ENCODE measurements around the gene HS3ST4.
"Not testable (repeated sequence)": the region's sequence is repeated elsewhere in the genome, so short reads cannot be mapped to it uniquely, and the experiment has no call there.

HS3ST4 gene

GRCh38 chr16:25988882-25989281 lies 297.1 kb downstream of the HS3ST4 start:
- no peaks in the 10 kb centered on the region for H3K9me3 Mint-ChIP-seq
- no peaks in the 10 kb centered on the region for H3K4me1 Mint-ChIP-seq
- peaks cover 6% of the 10 kb centered on the region for H3K27me3 Mint-ChIP-seq
- no peak overlapping the region for H3K4me3 Mint-ChIP-seq
- no peak overlapping the region for H3K27ac Mint-ChIP-seq
- no peak for DNase-seq
- CTCF ChIA-PET = no interaction called here
- H3K36me3 Mint-ChIP-seq = no peaks in the 10 kb centered on the region

- Mint-ChIP-seq H3K27ac (no peak overlapping the region), H3K9me3 (no peaks in the 10 kb centered on the region), H3K4me1 (no peaks in the 10 kb centered on the region), H3K36me3 (no peaks in the 10 kb centered on the region), H3K27me3 (peaks cover 6% of the 10 kb centered on the region), H3K4me3 (no peak overlapping the region)
- CTCF ChIA-PET = no interaction called here
- DNase-seq = no peak
Measured at GRCh38 chr16:25996052-25996451, 304.3 kb downstream of the HS3ST4 start.

GRCh38 chr16:26005336-26005735 lies 313.6 kb downstream of the HS3ST4 start:
- Mint-ChIP-seq H3K4me3 (no peak overlapping the region), H3K4me1 (no peaks in the 10 kb centered on the region), H3K27me3 (no peaks in the 10 kb centered on the region), H3K9me3 (peaks cover 11% of the 10 kb centered on the region), H3K36me3 (no peaks in the 10 kb centered on the region), H3K27ac (no peak overlapping the region)
- CTCF ChIA-PET = no interaction called here
- DNase-seq = no peak

- Mint-ChIP-seq H3K9me3 (peaks cover 10% of the 10 kb centered on the region), H3K27me3 (no peaks in the 10 kb centered on the region)
Measured at GRCh38 chr16:26012376-26012775, 320.6 kb downstream of the HS3ST4 start.

GRCh38 chr16:26015776-26016175 lies 324.0 kb downstream of the HS3ST4 start:
- H3K4me3 Mint-ChIP-seq = no peak overlapping the region
- no peak overlapping the region for H3K27ac Mint-ChIP-seq
- no peaks in the 10 kb centered on the region for H3K36me3 Mint-ChIP-seq
- no peak for DNase-seq
- CTCF ChIA-PET = no interaction called here
- no peaks in the 10 kb centered on the region for H3K27me3 Mint-ChIP-seq
- H3K4me1 Mint-ChIP-seq = no peaks in the 10 kb centered on the region
- H3K9me3 Mint-ChIP-seq = peaks cover 10% of the 10 kb centered on the region

More at GRCh38 chr16:26012376-26012775, 320.6 kb downstream of the HS3ST4 start:
- DNase-seq = no peak
- no peaks in the 10 kb centered on the region for H3K36me3 Mint-ChIP-seq
- no peaks in the 10 kb centered on the region for H3K4me1 Mint-ChIP-seq
- H3K27ac Mint-ChIP-seq = no peak overlapping the region
- CTCF ChIA-PET = no interaction called here
- H3K4me3 Mint-ChIP-seq = no peak overlapping the region

GRCh38 chr16:26016989-26017388 lies 325.2 kb downstream of the HS3ST4 start:
- DNase-seq = no peak
- Mint-ChIP-seq H3K27ac (no peak overlapping the region), H3K4me1 (no peaks in the 10 kb centered on the region), H3K4me3 (no peak overlapping the region), H3K9me3 (peaks cover 10% of the 10 kb centered on the region), H3K36me3 (no peaks in the 10 kb centered on the region), H3K27me3 (no peaks in the 10 kb centered on the region)
- CTCF ChIA-PET = no interaction called here

GRCh38 chr16:26019381-26020242 lies 327.9 kb downstream of the HS3ST4 start:
- Mint-ChIP-seq H3K27ac (no peak overlapping the region), H3K9me3 (peaks cover 7% of the 10 kb centered on the region), H3K27me3 (no peaks in the 10 kb centered on the region), H3K4me3 (no peak overlapping the region), H3K36me3 (no peaks in the 10 kb centered on the region), H3K4me1 (no peaks in the 10 kb centered on the region)
- no peak for DNase-seq
- CTCF ChIA-PET = no interaction called here

GRCh38 chr16:26026709-26027450 lies 335.1 kb downstream of the HS3ST4 start:
- H3K4me3 Mint-ChIP-seq = no peak overlapping the region
- H3K27me3 Mint-ChIP-seq = no peaks in the 10 kb centered on the region
- H3K27ac Mint-ChIP-seq = no peak overlapping the region
- H3K9me3 Mint-ChIP-seq = no peaks in the 10 kb centered on the region
- no peaks in the 10 kb centered on the region for H3K4me1 Mint-ChIP-seq
- CTCF ChIA-PET = no interaction called here
- H3K36me3 Mint-ChIP-seq = no peaks in the 10 kb centered on the region
- DNase-seq = no peak

- Mint-ChIP-seq H3K36me3 (no peaks in the 10 kb centered on the region), H3K4me1 (no peaks in the 10 kb centered on the region), H3K27ac (no peak overlapping the region), H3K4me3 (no peak overlapping the region), H3K9me3 (no peaks in the 10 kb centered on the region), H3K27me3 (no peaks in the 10 kb centered on the region)
- CTCF ChIA-PET = no interaction called here
- DNase-seq = no peak
Measured at GRCh38 chr16:26031286-26031685, 339.5 kb downstream of the HS3ST4 start.

GRCh38 chr16:26032661-26033060 lies 340.9 kb downstream of the HS3ST4 start:
- H3K4me3 Mint-ChIP-seq, H3K4me1 Mint-ChIP-seq, H3K9me3 Mint-ChIP-seq, DNase-seq, H3K36me3 Mint-ChIP-seq, CTCF ChIA-PET, H3K27me3 Mint-ChIP-seq, H3K27ac Mint-ChIP-seq: not testable (repeated sequence)

- Mint-ChIP-seq H3K27ac (no peak overlapping the region), H3K4me1 (no peaks in the 10 kb centered on the region), H3K27me3 (no peaks in the 10 kb centered on the region), H3K9me3 (no peaks in the 10 kb centered on the region), H3K36me3 (no peaks in the 10 kb centered on the region), H3K4me3 (no peak overlapping the region)
- DNase-seq = no peak
- CTCF ChIA-PET = no interaction called here
Measured at GRCh38 chr16:26041952-26042668, 350.4 kb downstream of the HS3ST4 start.

GRCh38 chr16:26050472-26050871 lies 358.7 kb downstream of the HS3ST4 start:
- Mint-ChIP-seq H3K27ac (no peak overlapping the region), H3K4me1 (no peaks in the 10 kb centered on the region), H3K27me3 (no peaks in the 10 kb centered on the region), H3K9me3 (no peaks in the 10 kb centered on the region), H3K36me3 (no peaks in the 10 kb centered on the region), H3K4me3 (no peak overlapping the region)
- CTCF ChIA-PET = no interaction called here
- no peak for DNase-seq

- H3K27me3 Mint-ChIP-seq = no peaks in the 10 kb centered on the region
- H3K27ac Mint-ChIP-seq = no peak overlapping the region
- no peak for DNase-seq
- no peak overlapping the region for H3K4me3 Mint-ChIP-seq
- H3K4me1 Mint-ChIP-seq = no peaks in the 10 kb centered on the region
- CTCF ChIA-PET = no interaction called here
- H3K36me3 Mint-ChIP-seq = no peaks in the 10 kb centered on the region
- H3K9me3 Mint-ChIP-seq = no peaks in the 10 kb centered on the region
Measured at GRCh38 chr16:26051063-26051462, 359.3 kb downstream of the HS3ST4 start.

GRCh38 chr16:26053889-26054288 lies 362.1 kb downstream of the HS3ST4 start:
- CTCF ChIA-PET = no interaction called here
- H3K4me3 Mint-ChIP-seq = no peak overlapping the region
- H3K27ac Mint-ChIP-seq = no peak overlapping the region
- no peaks in the 10 kb centered on the region for H3K36me3 Mint-ChIP-seq
- no peaks in the 10 kb centered on the region for H3K9me3 Mint-ChIP-seq
- no peaks in the 10 kb centered on the region for H3K4me1 Mint-ChIP-seq
- DNase-seq = no peak
- H3K27me3 Mint-ChIP-seq = no peaks in the 10 kb centered on the region

GRCh38 chr16:26058326-26058725 lies 366.6 kb downstream of the HS3ST4 start:
- Mint-ChIP-seq H3K27ac (no peak overlapping the region), H3K27me3 (no peaks in the 10 kb centered on the region)
- CTCF ChIA-PET = no interaction called here

More at GRCh38 chr16:26058326-26058725, 366.6 kb downstream of the HS3ST4 start:
- Mint-ChIP-seq H3K4me3 (no peak overlapping the region), H3K9me3 (no peaks in the 10 kb centered on the region), H3K4me1 (no peaks in the 10 kb centered on the region), H3K36me3 (no peaks in the 10 kb centered on the region)
- no peak for DNase-seq

Measured in activated naive CD4-positive, alpha-beta T cell treated with anti-CD3 and anti-CD28 coated beads, Interleukin-2, amount 10 ng/mL, durations not matched to agents 7 days and 5 days (primary cell).